Activated CD8-positive, alpha-beta T cell treated with anti-CD3 and anti-CD28 coated beads for 36 hours (primary cell): ENCODE results near the gene NUMB. TPM values are rescaled to one million over a fixed set of nuclear protein-coding genes. Genes with fewer than 3 reads are reported as not detected.

Experiments used
- ATAC-seq: fragments of 200-7000 bp; cut with Tn5 transposase; one replicate; pipeline ENCODE4 v1.10.0; 2021; ENCODE audit warnings: mild to moderate bottlenecking, moderate library complexity
- CTCF ChIA-PET: fragments of 350-600 bp; sonication (Branson Sonifier 250); formaldehyde crosslinking; loops from one replicate; lab custom pipeline; 2021; ENCODE audit warnings: antibody characterized with exemption; lab: Charles Lee
- POLR2A ChIA-PET: fragments of 350-600 bp; sonication (Branson Sonifier 250); formaldehyde crosslinking; loops from one replicate; lab custom pipeline; 2021; ENCODE audit warnings: antibody characterized with exemption; lab: Charles Lee
- DNase-seq: peaks from one replicate; pipeline ENCODE4 v3.0.0-alpha.2; 2020
- H3K27ac Mint-ChIP-seq: one replicate; pipeline ENCODE4 v1.8.0; 2021; ENCODE audit warnings: mild to moderate bottlenecking, mixed read lengths
- H3K27me3 Mint-ChIP-seq: one replicate; pipeline ENCODE4 v1.8.0; 2021; ENCODE audit warnings: mixed read lengths
- H3K36me3 Mint-ChIP-seq: one replicate; pipeline ENCODE4 v1.8.0; 2021; ENCODE audit warnings: low read depth, mixed read lengths
- H3K4me1 Mint-ChIP-seq: one replicate; pipeline ENCODE4 v1.8.0; 2021; ENCODE audit warnings: low read depth, mixed read lengths
- H3K4me3 Mint-ChIP-seq: one replicate; pipeline ENCODE4 v1.8.0; 2021; ENCODE audit warnings: mild to moderate bottlenecking, moderate library complexity, mixed read lengths
- H3K9me3 Mint-ChIP-seq: one replicate; pipeline ENCODE4 v1.8.0; 2021; ENCODE audit warnings: mixed read lengths
- intact Hi-C: fragments of 100-400 bp; cut with micrococcal nuclease; formaldehyde crosslinking; loops from one replicate; pipeline ENCODE4 v1.10.0; 2022
- total RNA-seq, 2 experiments: library from RNA; stranded (reverse); gene quantifications; one replicate each; pipeline ENCODE4 v1.2.3, GENCODE V29; 2021
- TF ChIP-seq, protein P1 (sequence below): fragments of 200-600 bp; IDR thresholded peaks from one replicate; pipeline ENCODE4 v1.8.0; 2022; ENCODE audit warnings: antibody characterized with exemption, mild to moderate bottlenecking

The NUMB gene
- 10 to 100 TPM; 31.8 to 33.0 TPM for total RNA-seq

DNA sequence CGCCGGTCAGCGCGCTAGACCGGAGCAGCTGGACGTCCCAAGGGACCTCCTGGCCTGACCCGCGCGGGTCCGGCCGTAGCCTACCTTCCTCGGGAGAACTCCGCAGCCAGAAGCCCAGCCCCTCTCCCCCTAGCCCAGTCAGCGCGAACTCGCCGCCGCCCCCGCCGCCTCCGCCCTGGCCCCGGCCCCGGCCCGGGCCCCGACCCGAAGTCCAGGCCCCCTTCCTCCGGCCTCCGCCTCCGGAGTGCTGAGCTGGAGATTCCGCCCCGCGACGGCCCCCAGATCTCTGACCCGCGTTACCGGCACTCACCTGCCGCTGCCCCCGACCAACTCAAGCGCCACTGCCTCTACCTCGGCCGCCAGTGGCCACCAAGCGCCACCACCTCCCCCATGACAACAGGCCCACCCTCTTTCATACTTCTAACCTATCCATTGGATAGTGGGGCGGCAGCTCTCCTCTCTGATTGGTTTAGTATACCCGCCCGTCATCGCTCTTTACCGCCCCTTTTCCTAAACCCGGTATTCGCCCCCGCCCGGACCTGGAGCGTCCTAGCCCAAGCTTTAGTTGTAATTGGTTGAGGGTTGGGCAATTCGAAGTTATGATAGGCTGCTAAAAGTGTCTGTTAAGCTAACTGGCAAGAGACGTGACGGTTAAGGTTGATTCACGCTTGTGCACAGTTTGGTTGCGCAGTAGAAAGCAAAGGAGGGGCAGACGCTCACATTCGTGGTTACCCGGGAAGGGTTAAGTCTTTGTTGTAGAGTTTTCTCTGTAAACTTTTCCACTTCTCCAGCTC lies at the start of gene NUMB:
Gene NUMB, minus strand, starts transcription at position 364 of the 794 bp plus-strand sequence. CDS start 102,795 bp downstream, outside the sequence.
- POLR2A ChIA-PET = interaction anchor here (0.6 to 3.6 kb wide), 10 partner anchors 10 to 170 kb away, joined by 3 to 28 read pairs (median 4); partner anchors contain the start of gene RIOX1
- Mint-ChIP-seq H3K4me1 (peaks cover 38% of the 10 kb centered on the region), H3K9me3 (no peaks in the 10 kb centered on the region), H3K27ac (peak within 1 kb of the TSS; percentile 91), H3K36me3 (peaks cover 4% of the 10 kb centered on the region), H3K4me3 (peak within 1 kb of the TSS; percentile 89), H3K27me3 (no peaks in the 10 kb centered on the region)
- ATAC-seq (peak; percentile 97), DNase-seq (peak; percentile 99)
- intact Hi-C loops = no loop called here
- TF ChIP-seq, protein P1, sequence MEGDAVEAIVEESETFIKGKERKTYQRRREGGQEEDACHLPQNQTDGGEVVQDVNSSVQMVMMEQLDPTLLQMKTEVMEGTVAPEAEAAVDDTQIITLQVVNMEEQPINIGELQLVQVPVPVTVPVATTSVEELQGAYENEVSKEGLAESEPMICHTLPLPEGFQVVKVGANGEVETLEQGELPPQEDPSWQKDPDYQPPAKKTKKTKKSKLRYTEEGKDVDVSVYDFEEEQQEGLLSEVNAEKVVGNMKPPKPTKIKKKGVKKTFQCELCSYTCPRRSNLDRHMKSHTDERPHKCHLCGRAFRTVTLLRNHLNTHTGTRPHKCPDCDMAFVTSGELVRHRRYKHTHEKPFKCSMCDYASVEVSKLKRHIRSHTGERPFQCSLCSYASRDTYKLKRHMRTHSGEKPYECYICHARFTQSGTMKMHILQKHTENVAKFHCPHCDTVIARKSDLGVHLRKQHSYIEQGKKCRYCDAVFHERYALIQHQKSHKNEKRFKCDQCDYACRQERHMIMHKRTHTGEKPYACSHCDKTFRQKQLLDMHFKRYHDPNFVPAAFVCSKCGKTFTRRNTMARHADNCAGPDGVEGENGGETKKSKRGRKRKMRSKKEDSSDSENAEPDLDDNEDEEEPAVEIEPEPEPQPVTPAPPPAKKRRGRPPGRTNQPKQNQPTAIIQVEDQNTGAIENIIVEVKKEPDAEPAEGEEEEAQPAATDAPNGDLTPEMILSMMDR = no peak
- CTCF ChIA-PET = interaction anchor here (0.9 to 5.8 kb wide), 7 partner anchors 9 to 367 kb away, joined by 3 to 41 read pairs (median 3); partner anchors contain the start of gene ACOT2

DNA sequence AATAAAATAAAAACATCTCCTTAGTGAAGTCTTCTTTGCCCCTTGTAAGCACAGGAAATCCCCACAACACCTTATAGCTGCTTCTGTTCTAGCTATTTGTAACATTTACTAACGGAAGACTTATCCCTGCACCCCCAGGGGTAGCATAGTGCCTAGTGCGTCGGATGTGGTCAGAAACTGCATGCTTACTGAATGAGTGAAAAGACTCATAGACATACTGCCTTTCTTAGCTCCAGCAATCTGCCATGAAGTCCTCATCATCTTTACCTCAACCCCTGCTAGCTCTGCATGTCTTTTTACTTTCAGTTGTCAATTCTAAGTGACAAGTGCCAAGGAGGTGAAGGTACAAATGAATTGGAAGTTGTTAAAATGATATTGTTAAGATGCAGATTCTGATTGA lies 45.3 kb upstream of the NUMB start:
- intact Hi-C loops = no loop called here
- TF ChIP-seq, protein P1 = no peak
- no peaks in the 10 kb centered on the region for H3K4me1 Mint-ChIP-seq
- peak; percentile 22 for DNase-seq
- POLR2A ChIA-PET = no interaction called here
- no peaks in the 10 kb centered on the region for H3K9me3 Mint-ChIP-seq
- H3K27ac Mint-ChIP-seq = no peak overlapping the region
- CTCF ChIA-PET = interaction anchor here (0.6 to 2.8 kb wide), 3 partner anchors 93 to 179 kb away, joined by 3 to 13 read pairs (median 4); no protein-coding TSS in a partner anchor
- H3K36me3 Mint-ChIP-seq = peaks cover 9% of the 10 kb centered on the region
- no peak overlapping the region for H3K4me3 Mint-ChIP-seq
- peak; percentile 81 for ATAC-seq
- no peaks in the 10 kb centered on the region for H3K27me3 Mint-ChIP-seq

DNA sequence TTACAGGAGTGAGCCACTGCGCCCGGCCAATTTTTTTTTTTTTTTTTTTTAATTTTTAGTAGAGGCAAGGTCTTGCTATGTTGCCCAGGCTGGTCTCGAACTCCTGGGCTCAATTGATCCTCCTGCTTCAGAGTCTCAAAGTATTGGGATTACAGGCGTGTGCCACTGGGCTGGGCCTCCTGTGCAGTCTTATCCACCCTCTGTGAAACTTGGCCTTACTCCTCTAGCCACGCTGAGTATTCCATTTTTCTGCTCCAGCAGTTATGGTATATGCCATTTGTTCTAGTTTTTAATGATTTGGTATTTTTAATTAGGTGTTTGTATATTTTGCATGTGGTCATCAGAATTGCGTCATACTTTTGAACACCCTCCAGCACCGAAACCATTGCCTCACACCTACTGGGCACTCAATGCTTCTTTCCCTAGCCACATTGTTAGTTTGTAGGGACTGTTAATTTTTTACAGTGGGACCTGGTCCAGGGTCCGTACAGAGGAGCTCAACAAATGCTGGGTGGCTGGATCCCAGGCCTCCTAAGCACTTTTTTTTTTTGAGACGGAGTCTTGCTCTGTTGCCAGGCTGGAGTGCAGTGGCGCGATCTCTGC lies 43.8 kb upstream of the NUMB start:
- no peak for DNase-seq
- TF ChIP-seq, protein P1 = no peak
- ATAC-seq = no peak
- peak overlapping the region; percentile 11 for H3K27ac Mint-ChIP-seq
- H3K4me3 Mint-ChIP-seq = no peak overlapping the region
- ChIA-PET CTCF (interaction anchor here (1.3 to 2.8 kb wide), 2 partner anchors 9 to 132 kb away, joined by 4 to 13 read pairs; no protein-coding TSS in a partner anchor), POLR2A (interaction anchor here (1.0 kb wide), 1 partner anchor 183 kb away, joined by 4 read pairs; no protein-coding TSS in a partner anchor)
- H3K36me3 Mint-ChIP-seq = peaks cover 9% of the 10 kb centered on the region
- intact Hi-C loops = no loop called here
- no peaks in the 10 kb centered on the region for H3K27me3 Mint-ChIP-seq
- H3K4me1 Mint-ChIP-seq = no peaks in the 10 kb centered on the region
- no peaks in the 10 kb centered on the region for H3K9me3 Mint-ChIP-seq

DNA sequence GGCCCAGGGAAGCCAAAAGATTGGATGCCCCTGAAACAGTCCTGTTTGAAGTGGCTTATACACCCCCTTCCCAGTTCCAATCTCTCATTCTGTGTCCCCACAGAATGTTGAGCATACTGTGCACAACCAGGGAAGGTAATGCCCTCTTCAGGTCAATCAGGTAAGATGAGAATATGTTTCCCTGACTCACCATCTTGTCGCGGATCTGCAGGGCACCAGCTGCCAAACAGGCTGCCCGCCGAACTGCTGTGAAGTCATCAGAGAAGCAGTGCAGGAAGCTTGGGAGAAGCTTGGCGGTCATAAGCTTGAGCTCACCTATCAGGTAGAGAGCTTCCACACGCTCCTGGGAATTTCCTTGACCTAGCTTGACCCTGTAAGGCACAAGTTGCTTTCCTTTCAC lies 42.0 kb upstream of the NUMB start:
- ATAC-seq = no peak
- Mint-ChIP-seq H3K4me3 (no peak overlapping the region), H3K27ac (no peak overlapping the region), H3K27me3 (no peaks in the 10 kb centered on the region), H3K36me3 (peaks cover 16% of the 10 kb centered on the region), H3K9me3 (no peaks in the 10 kb centered on the region), H3K4me1 (peaks cover 5% of the 10 kb centered on the region)
- intact Hi-C loops = no loop called here
- TF ChIP-seq, protein P1 = no peak
- no peak for DNase-seq
- POLR2A ChIA-PET = interaction anchor here (1.1 kb wide), 1 partner anchor 89 kb away, joined by 3 read pairs; no protein-coding TSS in a partner anchor
- CTCF ChIA-PET = interaction anchor here (1.7 to 4.2 kb wide), 2 partner anchors 8 to 28 kb away, joined by 6 to 25 read pairs; no protein-coding TSS in a partner anchor
